ENCODE results near the gene PARVG.

DNA sequence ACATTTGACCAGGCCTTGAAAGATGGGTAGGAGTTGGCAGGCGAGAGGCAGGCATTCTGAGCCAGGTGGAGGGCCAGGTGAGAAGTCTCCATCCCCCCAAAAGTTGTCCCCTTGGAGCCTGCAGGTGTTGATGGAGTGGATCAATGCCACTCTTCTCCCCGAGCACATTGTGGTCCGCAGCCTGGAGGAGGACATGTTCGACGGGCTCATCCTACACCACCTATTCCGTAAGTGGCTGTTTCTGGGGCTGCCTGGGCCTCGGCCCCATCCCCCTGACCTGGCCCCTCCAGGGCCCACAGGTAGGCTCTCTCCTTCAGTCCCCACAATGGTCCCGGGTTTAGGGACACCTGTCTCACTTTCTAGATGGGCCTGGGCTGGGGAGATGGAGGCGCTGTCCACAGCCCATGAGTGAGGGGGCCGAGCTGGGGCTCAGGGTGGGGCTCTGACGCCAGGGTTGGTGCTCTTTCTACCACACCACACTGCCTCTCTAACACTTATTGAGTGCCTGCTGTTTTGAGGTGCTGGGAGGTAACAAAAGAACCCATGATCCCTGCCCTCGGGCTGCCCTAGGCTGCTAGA is 7.0 kb downstream of the PARVG start:
- TF ChIP-seq, protein P1, sequence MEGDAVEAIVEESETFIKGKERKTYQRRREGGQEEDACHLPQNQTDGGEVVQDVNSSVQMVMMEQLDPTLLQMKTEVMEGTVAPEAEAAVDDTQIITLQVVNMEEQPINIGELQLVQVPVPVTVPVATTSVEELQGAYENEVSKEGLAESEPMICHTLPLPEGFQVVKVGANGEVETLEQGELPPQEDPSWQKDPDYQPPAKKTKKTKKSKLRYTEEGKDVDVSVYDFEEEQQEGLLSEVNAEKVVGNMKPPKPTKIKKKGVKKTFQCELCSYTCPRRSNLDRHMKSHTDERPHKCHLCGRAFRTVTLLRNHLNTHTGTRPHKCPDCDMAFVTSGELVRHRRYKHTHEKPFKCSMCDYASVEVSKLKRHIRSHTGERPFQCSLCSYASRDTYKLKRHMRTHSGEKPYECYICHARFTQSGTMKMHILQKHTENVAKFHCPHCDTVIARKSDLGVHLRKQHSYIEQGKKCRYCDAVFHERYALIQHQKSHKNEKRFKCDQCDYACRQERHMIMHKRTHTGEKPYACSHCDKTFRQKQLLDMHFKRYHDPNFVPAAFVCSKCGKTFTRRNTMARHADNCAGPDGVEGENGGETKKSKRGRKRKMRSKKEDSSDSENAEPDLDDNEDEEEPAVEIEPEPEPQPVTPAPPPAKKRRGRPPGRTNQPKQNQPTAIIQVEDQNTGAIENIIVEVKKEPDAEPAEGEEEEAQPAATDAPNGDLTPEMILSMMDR (IDR thresholded peaks at IDR 0.05) = no peak
- TF ChIP-seq POLR2A (IDR thresholded peaks at IDR 0.05) = no peak

Measured in uterus (tissue), 2 donors.